Activated naive CD8-positive, alpha-beta T cell treated with anti-CD3 and anti-CD28 coated beads for 36 hours (primary cell): ENCODE results near the gene ZBTB44. TPM values are rescaled to one million over a fixed set of nuclear protein-coding genes. Genes with fewer than 3 reads are reported as not detected.

ENCODE experiments used
- DNase-seq: peaks from one replicate; pipeline ENCODE4 v3.0.0; 2021
- H3K27ac Mint-ChIP-seq: one replicate; pipeline ENCODE4 v1.8.0; 2022; ENCODE audit warnings: mild to moderate bottlenecking, moderate library complexity, mixed read lengths
- H3K27me3 Mint-ChIP-seq: one replicate; pipeline ENCODE4 v1.8.0; 2022; ENCODE audit warnings: mild to moderate bottlenecking, mixed read lengths
- H3K36me3 Mint-ChIP-seq: one replicate; pipeline ENCODE4 v1.8.0; 2021; ENCODE audit warnings: mild to moderate bottlenecking, mixed read lengths
- H3K4me1 Mint-ChIP-seq: one replicate; pipeline ENCODE4 v1.8.0; 2021; ENCODE audit warnings: mixed read lengths
- H3K4me3 Mint-ChIP-seq: one replicate; pipeline ENCODE4 v1.8.0; 2022; ENCODE audit warnings: mild to moderate bottlenecking, moderate library complexity, mixed read lengths
- H3K9me3 Mint-ChIP-seq: one replicate; pipeline ENCODE4 v1.8.0; 2022; ENCODE audit warnings: mixed read lengths
- total RNA-seq, 2 experiments: library from RNA; stranded (reverse); gene quantifications; one replicate each; pipeline ENCODE4 v1.2.3, GENCODE V29; 2021

The ZBTB44 gene
- total RNA-seq, 2 experiments from 2014 or later, result 43.2 to 44.6 TPM

- no peaks in the 10 kb centered on the region for H3K4me1 Mint-ChIP-seq
- H3K27me3 Mint-ChIP-seq, result no peaks in the 10 kb centered on the region
- H3K9me3 Mint-ChIP-seq, result no peaks in the 10 kb centered on the region
- no peak overlapping the region for H3K27ac Mint-ChIP-seq
- H3K4me3 Mint-ChIP-seq, result no peak overlapping the region
- H3K36me3 Mint-ChIP-seq, result no peaks in the 10 kb centered on the region
- DNase-seq, result no peak
These were observed 97.3 kb downstream of the ZBTB44 start for GRCh38 chr11:130217133-130218031.

DNA sequence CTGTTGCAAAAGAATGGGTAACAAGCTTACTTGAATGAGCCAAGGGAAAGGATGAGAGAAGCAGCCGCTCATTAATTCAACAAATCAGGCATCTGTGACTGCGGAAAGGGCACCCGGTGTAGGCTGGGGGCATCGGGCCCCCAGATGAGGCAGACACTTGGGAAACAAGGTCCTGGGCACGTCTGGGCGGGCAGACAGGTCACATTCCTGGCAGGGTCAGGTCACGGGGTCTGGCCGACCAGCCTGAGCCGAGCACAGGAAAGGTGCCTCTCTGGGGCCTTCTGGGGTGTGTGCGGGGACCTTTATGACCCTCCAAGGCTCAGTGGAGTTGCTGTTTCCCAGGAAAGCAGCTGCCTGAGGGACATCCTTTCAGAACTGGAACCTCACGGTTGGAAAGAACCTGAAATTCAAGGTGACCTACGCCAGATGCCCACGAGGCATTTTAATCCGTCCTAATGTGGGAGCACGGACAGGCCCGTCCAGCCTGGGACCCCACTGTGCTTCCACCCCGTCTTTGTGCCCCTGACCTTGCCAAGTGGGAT, 98.1 kb downstream of the ZBTB44 start:
- H3K27me3 Mint-ChIP-seq, result no peaks in the 10 kb centered on the region
- no peak overlapping the region for H3K4me3 Mint-ChIP-seq
- DNase-seq, result no peak
- H3K27ac Mint-ChIP-seq, result no peak overlapping the region
- no peaks in the 10 kb centered on the region for H3K36me3 Mint-ChIP-seq
- no peaks in the 10 kb centered on the region for H3K4me1 Mint-ChIP-seq
- H3K9me3 Mint-ChIP-seq, result no peaks in the 10 kb centered on the region

DNA sequence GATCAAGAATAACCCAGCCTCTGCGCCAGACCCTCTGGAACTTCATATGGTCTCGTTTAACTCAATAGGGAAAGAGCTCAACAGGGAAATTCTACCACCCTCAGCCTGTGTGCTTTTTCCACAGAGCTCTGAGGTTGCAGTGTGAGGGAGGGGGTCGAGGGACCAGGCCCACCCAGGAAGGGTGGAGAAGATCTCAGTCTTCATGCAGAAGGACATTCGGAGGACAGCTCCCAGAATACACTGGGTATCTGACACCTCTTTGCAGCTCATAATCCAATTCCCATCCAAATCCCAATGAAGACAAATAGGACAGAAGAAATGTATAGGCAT, 98.5 kb downstream of the ZBTB44 start:
- Mint-ChIP-seq H3K27ac (no peak overlapping the region), H3K36me3 (no peaks in the 10 kb centered on the region), H3K9me3 (no peaks in the 10 kb centered on the region), H3K27me3 (no peaks in the 10 kb centered on the region), H3K4me3 (no peak overlapping the region), H3K4me1 (no peaks in the 10 kb centered on the region)
- no peak for DNase-seq

DNA sequence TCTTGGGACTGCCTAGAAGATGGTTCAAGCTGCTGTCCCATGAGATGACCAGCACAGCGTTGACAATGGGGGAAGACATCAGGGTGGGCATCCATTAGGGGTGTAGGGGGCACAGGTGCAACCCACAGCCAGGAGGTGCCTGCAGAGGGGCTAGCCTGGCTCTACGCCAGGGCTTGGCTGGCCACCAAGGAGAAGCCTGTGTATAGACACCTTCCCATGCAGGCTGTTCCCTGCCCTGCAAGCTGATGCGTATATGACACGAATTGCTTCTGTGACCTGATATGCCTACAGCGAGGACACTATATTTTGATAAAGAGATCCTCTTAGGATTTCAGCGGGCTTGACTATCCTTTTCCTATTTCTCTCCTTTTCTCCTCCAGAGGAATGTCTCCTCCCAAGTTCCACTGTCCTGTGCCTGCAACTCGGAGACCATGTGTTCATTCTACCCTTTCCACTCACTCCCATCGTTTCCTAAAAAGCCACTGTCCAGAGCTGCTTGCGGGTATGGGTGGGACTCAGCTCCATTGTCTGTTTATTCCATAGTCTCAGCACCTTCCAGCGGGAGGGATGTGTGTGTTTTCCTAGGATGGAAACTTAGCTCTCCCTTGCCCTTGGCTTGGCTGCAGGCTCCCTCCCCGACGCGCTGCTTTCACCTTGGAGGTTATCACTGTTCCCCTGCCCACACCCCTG, 99.0 kb downstream of the ZBTB44 start:
- Mint-ChIP-seq H3K36me3 (no peaks in the 10 kb centered on the region), H3K27ac (no peak overlapping the region), H3K4me1 (no peaks in the 10 kb centered on the region), H3K27me3 (no peaks in the 10 kb centered on the region), H3K4me3 (no peak overlapping the region), H3K9me3 (no peaks in the 10 kb centered on the region)
- DNase-seq, result no peak

DNA sequence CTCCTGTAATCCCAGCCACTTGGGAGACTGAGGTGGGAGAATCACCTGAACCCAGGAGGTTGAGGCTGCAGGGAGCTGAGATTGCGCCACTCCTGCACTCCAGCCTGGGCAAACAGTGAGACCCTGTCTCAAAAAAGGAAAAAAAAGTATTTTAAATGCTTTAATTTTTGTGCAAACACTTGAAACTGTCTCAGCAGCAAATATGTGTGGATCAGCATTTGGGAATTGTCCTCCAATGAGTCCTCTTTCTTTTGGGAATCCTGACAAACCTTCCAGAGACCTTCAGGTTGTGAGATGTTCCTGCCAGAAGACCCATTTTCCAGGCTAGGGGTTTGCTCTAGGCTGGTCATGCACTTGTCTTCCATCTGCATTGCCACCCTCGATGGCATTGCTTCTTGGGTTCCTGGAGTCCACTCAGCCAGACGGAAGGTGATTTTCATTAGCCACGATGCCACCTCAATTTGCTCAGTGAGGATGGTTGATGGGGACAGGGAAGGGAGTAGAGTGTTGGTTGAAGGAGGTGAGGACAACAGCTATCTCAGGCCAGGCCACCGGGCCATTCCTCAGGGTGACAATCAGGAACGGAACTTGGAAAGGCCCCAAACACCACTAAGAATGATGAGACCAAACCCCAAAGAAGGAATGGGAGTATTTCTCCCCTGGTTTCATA, 99.7 kb downstream of the ZBTB44 start:
- Mint-ChIP-seq H3K9me3 (no peaks in the 10 kb centered on the region), H3K27me3 (no peaks in the 10 kb centered on the region), H3K4me3 (no peak overlapping the region), H3K36me3 (no peaks in the 10 kb centered on the region), H3K27ac (no peak overlapping the region), H3K4me1 (no peaks in the 10 kb centered on the region)
- DNase-seq, result no peak

DNA sequence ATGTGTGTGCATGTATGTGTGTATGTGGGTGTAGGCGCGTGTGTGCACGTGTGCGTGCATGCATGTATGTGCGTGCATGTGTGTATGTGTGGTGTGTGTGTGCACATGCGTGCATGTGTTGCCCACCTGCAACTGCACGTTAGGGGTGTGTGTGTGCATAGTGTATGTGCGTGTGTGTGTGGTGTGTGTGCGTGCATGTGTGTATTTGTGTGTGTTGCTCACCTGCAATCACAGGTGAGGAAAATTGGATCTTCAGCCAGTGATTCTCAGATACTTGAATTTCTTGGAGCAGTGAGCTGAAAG, 100.8 kb downstream of the ZBTB44 start:
- Mint-ChIP-seq H3K36me3 (no peaks in the 10 kb centered on the region), H3K9me3 (no peaks in the 10 kb centered on the region), H3K27ac (no peak overlapping the region), H3K4me1 (no peaks in the 10 kb centered on the region), H3K4me3 (no peak overlapping the region), H3K27me3 (no peaks in the 10 kb centered on the region)
- DNase-seq, result no peak

DNA sequence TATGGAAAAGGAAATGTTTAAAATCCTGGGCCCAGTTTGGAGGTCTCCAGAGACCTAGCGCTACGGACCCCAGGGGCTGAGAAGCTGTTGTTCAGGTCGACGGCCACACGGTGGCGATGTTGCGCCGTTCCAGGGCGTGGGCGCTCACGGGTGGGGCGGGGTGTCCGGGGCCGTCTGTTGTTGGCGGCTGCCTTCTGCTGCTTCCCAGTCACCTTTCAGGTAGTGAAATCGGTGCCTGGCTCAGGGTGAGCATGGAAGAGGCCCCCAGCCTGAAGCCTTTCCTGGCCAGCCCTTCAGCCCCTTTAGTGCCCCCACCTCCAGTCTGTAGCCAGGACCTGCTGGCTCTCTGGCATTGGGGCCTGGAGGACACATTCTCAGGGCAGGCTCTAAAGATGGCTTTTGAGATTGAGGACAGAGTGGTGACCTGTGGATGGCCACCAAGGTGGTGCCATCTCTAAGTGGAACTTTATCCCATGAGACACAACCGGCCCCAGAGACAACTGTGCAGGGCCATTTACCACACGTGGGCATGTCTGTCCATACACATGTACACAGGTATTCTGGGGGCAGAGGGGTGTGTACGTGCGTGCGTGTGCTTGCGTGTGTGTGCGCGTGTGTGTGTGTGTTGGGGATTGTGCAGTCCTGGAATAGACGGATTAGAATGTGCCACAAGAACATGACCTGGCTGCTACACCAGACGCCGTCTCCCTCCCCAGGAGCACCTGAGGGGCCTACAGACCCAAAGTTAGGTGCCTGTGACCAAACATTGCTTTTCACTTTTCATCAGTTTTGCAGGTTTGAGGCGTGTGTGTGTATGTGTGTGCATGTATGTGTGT, 101.4 kb downstream of the ZBTB44 start:
- Mint-ChIP-seq H3K9me3 (no peaks in the 10 kb centered on the region), H3K4me1 (no peaks in the 10 kb centered on the region), H3K27ac (no peak overlapping the region), H3K27me3 (no peaks in the 10 kb centered on the region), H3K4me3 (no peak overlapping the region), H3K36me3 (no peaks in the 10 kb centered on the region)
- DNase-seq, result peak; percentile 70

DNA sequence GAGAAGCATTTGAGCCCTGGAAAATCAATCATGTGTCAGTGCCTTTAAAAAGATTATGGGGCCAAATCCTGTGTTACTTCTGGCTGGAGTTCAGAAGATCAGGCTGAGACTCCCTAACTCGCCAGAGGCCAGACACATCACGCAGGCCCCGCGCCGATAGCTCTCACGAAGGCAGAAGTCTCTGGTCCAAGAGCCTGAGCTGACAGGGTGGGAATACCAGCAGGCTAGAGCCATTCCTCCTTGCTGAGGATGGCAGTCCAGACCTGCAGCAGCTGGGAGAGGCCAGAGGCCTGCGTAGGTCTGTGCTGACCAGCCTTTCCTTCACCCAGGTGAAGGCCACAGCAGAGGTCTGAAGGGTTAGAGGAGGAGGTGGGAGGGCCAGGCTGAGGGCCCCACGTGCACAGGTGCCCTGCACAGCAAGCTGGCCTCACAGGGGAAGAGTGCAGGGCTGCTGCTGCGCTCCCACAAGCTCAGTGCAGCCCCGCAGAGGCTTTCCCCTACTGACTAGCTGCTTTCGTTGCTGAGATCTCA, 102.2 kb downstream of the ZBTB44 start:
- H3K4me1 Mint-ChIP-seq, result no peaks in the 10 kb centered on the region
- no peak overlapping the region for H3K4me3 Mint-ChIP-seq
- no peak overlapping the region for H3K27ac Mint-ChIP-seq
- no peak for DNase-seq
- no peaks in the 10 kb centered on the region for H3K9me3 Mint-ChIP-seq
- no peaks in the 10 kb centered on the region for H3K36me3 Mint-ChIP-seq
- no peaks in the 10 kb centered on the region for H3K27me3 Mint-ChIP-seq

DNA sequence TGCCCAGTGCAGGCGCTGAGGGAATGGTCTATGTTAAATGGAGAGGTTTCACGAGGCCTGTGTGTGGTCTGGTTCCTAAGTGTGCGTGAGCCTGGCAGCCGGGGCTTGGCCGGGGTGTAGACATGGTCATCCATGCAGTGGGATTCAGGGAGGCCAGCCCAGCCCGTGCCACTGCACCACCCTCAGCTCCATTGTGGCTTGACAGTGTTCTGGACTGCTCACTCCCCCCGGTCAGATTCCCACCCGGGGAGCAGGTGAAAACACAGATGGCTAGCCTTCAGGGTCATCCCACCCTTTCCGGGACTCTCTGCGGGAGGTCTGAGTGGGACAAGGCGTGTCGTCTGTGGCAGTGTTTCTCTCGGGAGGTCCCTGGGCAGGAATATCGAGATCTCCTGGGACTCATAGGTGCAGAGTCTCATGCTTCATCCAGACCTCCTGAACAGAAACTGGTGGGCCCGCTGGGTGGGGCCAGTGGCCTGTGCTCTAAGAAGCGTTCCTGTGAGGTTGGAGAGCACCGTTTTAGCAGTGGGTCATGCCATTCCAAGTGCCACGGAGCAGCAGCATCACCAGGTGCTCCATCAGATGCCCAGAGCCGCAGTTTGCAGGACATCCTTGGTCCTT, 102.8 kb downstream of the ZBTB44 start:
- Mint-ChIP-seq H3K4me1 (no peaks in the 10 kb centered on the region), H3K4me3 (no peak overlapping the region), H3K27ac (no peak overlapping the region), H3K9me3 (no peaks in the 10 kb centered on the region), H3K36me3 (no peaks in the 10 kb centered on the region), H3K27me3 (no peaks in the 10 kb centered on the region)
- DNase-seq, result no peak

- Mint-ChIP-seq H3K4me1 (no peaks in the 10 kb centered on the region), H3K9me3 (no peaks in the 10 kb centered on the region), H3K27me3 (no peaks in the 10 kb centered on the region), H3K27ac (no peak overlapping the region), H3K4me3 (no peak overlapping the region), H3K36me3 (no peaks in the 10 kb centered on the region)
- DNase-seq, result no peak
These were observed 103.6 kb downstream of the ZBTB44 start for GRCh38 chr11:130211144-130211543.

GRCh38 chr11:130209954-130210854, 104.5 kb downstream of the ZBTB44 start:
- H3K4me1 Mint-ChIP-seq, result no peaks in the 10 kb centered on the region
- DNase-seq, result no peak
- H3K9me3 Mint-ChIP-seq, result no peaks in the 10 kb centered on the region
- H3K27me3 Mint-ChIP-seq, result no peaks in the 10 kb centered on the region
- H3K4me3 Mint-ChIP-seq, result no peak overlapping the region
- H3K27ac Mint-ChIP-seq, result no peak overlapping the region
- no peaks in the 10 kb centered on the region for H3K36me3 Mint-ChIP-seq

GRCh38 chr11:130209128-130209932, 105.4 kb downstream of the ZBTB44 start:
- Mint-ChIP-seq H3K27me3 (no peaks in the 10 kb centered on the region), H3K4me1 (no peaks in the 10 kb centered on the region), H3K9me3 (no peaks in the 10 kb centered on the region), H3K36me3 (no peaks in the 10 kb centered on the region), H3K27ac (no peak overlapping the region), H3K4me3 (no peak overlapping the region)
- DNase-seq, result no peak
